GM19238 (cell line): ENCODE measurements around the gene RGPD3.
"Not testable (repeated sequence)": the region's sequence is repeated elsewhere in the genome, so short reads cannot be mapped to it uniquely, and the experiment has no call there.

Experiments used
- DNase-seq: peaks from one replicate; pipeline ENCODE4 v3.0.0; 2011; ENCODE audit warnings: low spot score; ENCODE audit not compliant: insufficient read length

Gene RGPD3

DNA sequence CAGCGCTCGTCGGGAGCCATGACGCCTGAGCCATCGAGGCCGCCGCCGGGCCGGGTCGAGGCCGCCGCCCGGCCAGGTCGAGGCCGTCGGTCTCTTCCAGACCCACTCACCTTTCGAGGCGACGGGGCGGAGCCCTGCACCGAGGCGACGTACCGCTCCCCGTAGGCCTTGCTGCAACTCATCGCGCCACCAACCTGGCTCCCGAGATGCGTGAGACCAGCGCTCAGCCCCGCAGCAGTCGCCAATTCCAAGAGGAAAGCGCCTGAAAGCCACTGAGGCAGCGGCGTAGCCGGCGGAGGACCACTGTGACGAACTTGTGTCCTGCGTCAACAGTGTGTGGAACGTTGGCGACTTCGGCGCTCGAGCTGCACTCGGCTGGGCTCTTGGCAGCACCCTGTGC, at the start of gene RGPD3:
RGPD3 (minus strand) TSS at position 307 of the 400 bp plus-strand sequence; CDS start at position 182, 125 bp downstream.
- not testable (repeated sequence) for DNase-seq

DNA sequence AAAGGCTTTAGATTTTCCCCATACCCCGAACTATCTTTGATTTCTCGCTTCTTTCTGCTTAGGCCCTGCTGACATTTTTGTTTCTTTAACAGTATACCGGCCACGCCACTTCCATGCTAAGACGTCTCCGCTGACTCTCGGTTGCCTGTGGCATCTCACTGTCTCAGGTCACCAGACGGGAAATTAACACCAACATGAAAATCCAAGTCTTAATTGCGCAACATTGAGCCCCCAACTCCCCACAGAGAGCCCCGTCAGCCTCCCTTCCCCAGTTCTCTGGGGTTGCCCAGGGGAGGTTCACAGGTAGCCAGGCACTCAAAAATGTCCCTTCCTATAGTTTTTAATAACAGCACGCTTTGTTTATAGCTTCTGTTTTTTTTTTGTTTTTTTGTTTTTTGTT, 49.1 kb upstream of the RGPD3 start:
- no peak for DNase-seq

DNA sequence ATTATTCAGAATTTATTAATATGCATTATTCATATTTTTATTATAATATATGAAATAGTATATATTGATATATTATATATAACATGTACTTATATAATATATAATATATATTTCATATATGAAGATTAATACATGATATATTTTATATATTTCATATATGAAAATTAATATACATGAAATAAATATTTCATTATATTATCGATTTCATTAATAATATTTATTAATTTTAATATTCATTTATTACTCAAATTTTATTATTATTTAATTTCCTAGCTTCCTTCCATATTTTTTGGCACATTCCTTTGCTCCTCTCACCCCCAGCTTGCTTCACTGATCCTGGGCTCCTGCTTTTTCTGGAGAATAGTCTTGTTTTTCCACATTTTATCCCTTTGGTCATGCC, 48.7 kb upstream of the RGPD3 start:
- no peak for DNase-seq

DNA sequence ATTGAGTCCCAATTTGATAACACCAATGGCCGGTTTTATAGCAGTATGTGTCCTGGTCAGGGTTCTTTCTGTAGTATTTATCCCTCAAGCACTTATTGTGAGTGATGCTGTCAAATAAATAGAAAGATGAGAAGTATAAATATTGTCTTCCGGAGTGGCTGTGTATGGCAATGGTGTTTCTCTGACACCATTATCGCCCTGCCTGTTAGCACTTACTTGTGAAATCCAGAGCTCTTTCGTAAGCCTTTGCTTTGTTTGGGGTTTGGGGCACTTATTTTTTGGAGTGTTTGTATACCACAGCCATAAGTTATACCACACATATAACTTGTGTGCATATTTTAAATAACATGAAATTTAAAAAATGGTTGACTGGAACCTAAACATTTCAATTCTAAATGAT, 48.2 kb upstream of the RGPD3 start:
- no peak for DNase-seq

DNA sequence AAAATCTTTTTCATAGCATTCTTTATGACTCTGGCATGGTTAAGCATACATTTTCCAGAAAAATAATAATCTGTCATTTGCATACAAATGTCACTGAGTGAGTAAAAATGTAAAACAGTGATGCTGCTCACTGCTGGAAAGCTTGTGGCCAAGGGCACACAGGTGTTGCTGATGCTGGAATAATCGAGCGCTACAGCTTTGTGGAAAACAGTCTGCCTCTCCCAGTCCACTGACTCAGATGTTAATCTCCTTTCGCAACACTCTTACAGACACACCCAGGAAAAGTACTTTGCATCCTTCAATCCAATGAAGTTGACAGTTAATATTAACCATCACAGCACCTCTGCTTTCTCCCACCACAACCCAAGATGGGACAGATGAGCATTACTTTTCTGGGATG, 46.6 kb upstream of the RGPD3 start:
- not testable (repeated sequence) for DNase-seq

DNA sequence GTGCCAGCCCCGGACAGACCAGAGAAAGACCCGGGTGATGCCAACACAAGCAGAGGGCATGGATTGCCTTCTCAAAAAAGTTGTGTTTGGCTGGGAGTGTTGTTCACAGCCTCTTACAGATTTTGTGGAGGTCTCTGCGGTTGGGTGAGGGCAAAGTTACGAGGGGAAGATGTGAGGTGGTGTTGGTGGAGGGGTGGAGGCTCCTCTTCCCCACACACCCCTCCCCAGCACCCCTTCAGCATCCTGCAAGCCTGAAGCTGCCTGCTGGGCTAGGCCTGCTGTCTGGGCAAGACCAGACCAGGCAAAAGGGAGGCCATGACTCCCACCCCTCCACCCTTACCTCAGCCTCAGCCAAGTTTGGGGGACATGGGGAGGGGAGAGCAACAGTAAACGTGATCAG, 45.2 kb upstream of the RGPD3 start:
- not testable (repeated sequence) for DNase-seq

DNA sequence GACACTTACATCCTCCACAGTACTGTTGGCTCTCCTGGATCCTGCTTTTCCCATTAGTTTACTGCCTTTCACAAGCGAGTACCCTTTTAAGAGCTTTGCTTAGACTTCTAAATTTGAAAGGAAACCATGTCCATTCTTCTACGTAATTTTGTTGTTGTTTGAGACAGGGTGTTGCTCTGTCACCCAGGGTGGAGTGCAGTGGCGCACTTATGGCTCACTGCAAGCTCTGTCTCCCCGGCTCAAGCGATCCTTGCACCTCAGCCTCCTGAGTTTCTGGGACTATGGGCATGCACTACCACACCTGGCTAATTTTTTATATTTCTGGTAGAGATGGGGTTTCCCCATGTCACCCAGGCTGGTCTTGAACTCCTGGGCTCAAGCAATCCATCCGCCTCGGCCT, 43.7 kb upstream of the RGPD3 start:
- DNase-seq = not testable (repeated sequence)

DNA sequence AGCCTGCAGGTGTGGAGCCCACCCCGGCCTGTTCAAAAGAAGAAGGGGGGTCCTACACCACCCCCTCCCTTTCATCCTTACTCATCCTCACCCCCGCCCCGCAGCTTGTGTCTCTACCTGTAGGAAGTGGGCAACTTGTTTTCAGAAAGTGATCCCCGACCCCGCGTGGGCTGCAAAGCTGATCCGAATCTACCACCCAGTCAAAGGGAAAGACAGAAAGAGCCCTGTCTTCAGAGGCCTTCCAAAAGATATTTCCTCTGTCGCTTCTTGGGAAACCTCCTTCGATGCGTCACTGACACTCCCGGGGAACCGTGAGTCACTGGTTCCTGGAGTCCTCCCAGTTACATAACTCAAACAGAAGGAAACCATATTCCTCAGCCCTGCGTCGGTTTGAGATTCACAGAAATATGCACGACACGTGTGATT, 43.3 kb upstream of the RGPD3 start:
- DNase-seq = not testable (repeated sequence)

DNA sequence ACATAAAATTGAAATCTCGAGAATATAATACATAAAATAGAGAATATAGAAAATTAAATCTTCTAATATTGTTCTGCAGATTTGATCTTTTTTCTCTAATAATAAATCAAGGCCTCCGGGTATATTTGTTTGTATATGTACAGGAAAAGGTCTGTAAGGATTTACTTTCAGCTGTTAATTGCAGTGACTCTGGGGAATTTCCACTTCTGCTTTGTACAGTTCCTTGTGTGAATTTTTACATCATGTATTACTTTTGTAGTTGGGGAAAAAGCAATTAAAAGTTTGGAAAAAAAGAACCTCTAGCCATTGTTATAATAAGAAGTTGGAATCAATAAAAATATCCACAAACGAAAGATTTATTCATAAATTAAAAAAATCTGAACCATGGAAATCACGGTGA, 42.6 kb upstream of the RGPD3 start:
- not testable (repeated sequence) for DNase-seq

DNA sequence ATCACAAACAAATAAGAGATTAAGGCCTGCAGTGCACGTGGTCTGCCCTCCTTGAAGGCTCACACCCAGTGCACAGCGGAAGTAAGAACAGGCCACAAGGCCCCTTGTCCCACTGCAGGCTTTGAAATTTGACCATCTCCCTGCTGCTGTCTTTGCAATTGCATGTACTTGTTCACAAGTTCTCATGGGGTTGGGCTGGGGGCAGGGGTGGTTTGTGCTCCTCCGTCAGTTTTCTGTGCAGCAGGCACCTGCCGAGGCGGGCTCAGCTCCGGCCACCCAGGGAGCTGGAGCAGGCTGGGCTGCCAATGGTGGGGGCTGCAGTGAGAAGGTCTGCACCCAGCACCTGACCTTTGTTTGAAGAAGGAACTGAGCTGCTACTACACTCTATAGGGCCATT, 41.2 kb upstream of the RGPD3 start:
- DNase-seq = not testable (repeated sequence)

DNA sequence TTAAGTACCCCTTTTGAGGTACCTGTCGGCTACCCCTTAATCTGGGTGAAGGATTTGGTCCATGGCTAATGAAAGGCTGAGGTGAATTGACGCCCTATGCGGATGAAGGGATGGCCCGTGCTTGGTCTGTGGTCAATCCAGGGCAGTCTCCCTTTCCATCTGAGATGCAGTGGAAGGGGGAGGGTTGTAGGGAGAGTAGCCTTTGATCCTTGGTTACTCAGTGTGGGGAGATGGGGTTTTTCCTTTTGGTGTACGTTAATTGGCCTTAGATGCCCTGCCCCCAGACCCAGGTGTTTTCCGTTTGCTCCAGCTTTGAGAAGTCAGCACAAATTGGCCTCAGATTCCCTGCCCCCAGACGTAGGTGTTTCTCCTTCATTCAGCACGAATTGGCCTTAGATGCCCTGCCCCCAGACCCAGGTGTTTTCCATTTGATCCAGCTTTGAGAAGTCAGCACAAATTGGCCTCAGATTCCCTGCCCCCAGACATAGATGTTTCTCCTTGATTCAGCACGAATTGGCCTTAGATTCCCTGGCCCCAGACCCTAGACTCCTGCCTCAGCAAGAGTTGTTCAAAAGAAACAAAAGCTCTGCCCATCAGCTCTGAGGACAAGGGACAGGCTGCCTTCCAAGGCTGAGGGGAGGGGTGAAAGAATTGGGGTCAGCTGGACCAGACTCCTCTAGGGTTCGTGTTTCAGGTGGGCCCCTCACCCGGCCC, 40.6 kb upstream of the RGPD3 start:
- not testable (repeated sequence) for DNase-seq

DNA sequence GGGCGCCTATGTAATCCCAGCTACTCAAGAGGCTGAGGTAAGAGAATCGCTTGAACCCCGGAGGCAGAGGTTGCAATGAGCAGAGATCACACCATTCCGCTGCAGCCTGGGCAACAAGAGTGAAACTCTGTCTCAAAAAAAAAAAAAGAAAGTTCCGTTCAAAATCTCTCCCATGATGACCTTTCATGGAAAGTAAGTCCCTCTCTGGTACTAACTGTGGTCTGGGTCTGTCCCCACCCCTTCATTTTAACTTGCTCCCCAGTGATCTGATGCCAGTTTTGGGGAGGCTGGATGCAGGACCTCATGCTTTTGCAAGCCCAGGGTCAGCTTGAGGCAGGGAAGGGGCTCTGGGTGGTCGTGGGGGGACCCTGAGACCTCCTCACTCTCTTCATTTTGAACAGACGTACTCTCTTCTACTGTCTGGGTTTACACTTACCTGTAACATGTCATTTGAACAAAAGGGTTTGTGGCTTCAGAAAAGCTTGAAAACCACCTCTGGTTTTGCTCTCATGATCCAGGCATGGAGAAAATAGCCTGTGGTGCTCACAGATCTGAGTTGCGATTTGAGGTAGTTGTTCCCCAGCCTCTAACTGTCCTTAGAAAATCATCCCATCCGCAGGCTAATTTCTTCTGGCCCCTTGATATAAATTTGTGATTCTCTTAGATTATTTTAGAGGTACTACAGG, 37.9 kb upstream of the RGPD3 start:
- DNase-seq = not testable (repeated sequence)

DNA sequence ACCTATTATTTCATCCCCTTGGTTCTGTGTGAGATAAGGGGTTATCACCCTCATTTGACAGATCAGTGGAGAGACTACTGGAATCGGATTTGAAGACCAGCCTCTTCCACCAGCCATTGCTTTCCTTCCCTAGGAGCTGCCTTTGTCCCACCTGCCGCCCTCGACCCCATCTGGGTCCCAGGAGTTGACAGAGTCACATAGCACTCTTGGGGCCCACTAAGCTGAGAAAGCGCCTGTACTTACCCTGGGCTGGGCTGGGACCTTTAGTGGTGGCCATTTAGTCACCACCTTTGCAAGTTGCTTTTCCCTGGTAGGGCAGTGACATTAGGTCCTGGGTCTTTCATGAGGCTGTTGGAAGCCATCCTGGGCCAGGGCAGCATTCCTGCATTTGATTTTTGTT, 36.6 kb upstream of the RGPD3 start:
- DNase-seq = not testable (repeated sequence)

DNA sequence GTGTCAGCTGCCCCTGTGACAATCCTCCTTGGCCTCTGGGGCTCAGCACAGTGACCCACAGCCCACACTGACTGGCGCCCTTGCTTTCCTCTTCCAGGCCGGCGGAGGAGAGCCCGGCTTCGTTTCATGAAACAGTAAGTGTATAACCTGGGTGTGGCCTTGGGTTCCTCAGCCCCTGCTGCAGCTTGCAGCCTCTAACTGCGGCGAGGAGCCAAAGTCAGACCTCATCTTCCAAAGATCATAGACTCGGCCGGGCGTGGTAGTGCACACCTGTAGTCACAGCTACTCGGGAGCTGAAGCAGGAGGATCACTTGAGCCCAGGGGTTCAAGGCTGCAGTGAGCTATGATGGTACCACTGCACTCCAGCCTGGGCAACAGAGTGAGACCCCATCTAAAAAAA, 36.0 kb upstream of the RGPD3 start:
- not testable (repeated sequence) for DNase-seq

DNA sequence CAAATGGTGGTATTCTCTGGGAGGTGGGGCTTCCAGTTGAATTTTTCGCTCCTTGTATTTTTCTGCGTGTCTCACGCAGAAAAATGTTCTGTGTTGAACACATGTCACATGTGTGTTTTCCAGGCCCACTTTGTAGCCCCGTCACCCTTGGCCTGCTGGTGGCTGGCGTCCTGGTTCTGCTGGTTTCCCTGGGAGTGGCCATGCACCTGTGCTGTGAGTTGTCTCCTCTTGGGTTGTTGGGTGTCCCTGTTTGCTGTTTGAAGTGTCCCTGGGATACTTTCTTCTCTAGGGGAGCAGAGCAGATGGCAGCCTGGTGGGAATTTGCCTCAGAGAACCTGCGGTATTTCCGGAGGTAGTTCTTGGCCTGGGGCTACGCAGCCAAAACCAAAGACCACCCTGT, 34.1 kb upstream of the RGPD3 start:
- DNase-seq = not testable (repeated sequence)

DNA sequence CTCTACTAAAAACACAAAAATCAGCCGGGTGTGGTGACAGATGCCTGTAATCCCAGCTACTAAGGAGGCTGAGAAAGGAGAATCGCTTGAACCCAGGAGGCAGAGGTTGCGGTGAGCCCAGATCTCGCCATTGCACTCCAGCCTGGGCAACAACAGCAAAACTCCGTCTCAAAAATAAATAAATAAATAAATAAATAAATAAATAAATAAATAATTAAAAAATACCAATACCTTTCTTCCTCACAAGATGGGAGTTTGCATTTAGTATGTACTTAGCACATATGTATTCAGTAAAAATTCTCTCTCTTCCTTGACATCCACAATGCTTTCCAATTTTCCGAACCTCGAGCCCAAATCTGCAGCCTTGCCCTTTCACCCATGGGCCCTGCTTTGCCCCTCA, 32.1 kb upstream of the RGPD3 start:
- not testable (repeated sequence) for DNase-seq

DNA sequence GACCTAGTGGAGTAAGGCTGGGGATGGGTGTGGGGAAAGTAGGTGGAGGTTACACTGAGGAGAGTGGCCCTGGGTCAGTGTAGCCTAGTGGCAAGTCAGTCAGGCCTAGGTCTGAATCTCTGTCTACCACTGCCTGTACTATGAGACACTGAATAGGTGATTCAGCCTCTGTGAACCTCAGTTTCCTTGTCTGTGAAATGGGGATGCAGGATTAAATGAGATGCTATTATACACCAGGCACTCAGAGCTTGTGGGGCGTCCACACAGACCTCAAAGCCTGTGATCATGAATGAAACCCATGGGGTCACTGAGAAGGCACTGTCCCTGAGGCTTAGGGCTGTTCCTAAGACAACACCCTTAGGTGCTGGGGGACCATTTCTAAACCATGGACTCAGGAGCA, 30.3 kb upstream of the RGPD3 start:
- DNase-seq = not testable (repeated sequence)

DNA sequence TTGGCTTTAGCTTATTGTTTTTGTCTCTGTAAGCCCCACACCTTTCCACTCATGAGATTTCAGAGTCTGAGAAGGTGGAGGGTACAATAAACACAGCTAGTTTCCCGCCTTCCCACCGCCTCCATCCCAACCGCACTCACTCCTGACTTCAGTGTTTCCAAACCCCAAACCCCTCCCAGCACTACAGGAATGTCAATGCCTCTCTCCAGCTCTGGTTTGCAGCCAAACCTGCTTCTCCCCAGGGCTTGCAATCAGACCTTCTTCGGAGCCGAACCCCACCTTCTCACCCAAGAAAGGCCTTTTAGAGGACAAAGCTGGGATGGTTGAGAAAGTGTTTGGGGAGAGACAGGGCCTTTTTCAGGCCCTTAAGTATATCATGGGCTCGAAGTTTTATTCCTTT, 24.7 kb upstream of the RGPD3 start:
- not testable (repeated sequence) for DNase-seq

DNA sequence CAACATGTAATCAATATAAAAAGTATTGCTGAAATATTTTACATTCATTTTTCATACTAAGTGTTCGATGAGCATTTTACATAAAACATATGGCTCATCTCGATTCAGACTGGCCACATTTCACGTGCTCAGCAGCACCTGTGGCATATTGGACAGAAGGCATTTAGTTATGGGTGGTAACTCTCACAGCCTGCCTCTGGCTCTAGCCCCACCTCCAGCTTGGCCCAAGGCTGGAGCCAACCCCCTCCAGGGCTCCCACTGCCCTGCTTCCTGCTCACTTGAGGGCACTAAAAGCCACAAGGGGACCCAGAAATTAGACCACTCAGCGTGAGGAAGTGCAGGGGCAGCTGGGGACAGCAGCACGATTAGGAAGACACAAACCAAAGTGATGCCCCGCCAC, 24.2 kb upstream of the RGPD3 start:
- DNase-seq = not testable (repeated sequence)

DNA sequence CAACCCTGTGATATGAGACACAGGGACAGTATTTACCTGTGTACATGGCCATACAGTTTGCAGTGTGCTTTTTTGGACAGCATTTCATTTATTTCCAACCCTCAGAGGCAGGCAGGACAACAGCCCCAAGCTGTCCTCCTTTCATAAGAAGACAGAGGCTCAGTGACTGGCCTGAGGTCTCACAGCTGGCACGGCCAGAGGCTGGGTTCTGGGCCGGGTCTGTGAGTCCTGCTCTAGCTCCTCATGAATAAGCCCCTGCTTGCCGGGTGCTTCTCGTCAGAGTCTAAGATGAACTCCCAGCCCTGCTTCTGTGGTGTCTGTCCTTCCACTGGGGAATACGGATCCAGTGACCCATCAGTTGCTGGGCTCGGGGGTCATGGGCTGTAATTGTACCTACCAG, 21.5 kb upstream of the RGPD3 start:
- DNase-seq = not testable (repeated sequence)

DNA sequence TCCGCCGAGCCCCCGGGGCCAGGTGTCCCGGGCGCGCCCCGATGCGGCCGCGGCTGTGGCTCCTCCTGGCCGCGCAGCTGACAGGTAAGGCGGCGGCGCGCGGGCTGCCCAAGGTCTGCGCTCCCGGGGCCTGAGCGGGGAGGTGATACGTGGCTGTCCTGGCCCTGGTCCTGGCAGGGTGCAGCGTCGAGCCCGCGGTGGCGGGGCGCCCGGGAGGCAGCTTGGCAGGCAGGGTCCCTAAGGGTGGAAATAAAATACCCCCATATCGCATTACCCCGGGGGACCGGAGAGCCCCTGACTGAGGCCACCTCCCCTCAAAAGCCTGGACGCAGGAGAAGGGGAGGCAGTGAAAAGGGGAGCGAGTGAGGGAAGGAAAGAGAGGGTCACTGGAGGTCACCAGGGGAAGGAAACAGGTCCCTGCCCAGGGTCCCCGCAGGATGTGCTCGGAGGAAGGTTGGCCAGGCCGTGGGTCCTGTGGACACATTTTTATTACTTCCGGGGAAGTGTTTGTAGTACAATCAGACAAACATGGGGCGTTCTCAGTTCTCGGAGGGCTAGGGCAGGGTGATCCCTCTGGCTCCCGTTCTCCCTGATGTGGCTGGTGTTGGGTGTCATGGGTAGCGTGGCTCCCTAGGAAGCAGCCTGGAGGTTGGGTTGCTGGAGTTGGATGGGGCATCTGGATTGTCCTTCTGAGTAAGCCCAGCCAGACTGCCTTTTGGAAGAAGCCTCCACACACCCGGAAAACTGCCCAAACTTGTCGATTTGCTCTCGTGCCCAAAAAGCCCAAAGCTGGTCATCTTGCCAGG, 19.4 kb upstream of the RGPD3 start:
- DNase-seq = not testable (repeated sequence)
